Left ventricle myocardium inferior (tissue), 1 donor: ENCODE data around the gene TMEM151B. TPM values are rescaled to one million over a fixed set of nuclear protein-coding genes. Genes with fewer than 3 reads are reported as not detected.

Experiments
- DNase-seq: peaks from one replicate; pipeline ENCODE4 v3.0.0-alpha.2; 2020
- H3K27ac ChIP-seq: fragments of 200-600 bp; replicated peaks from 2 replicates; pipeline ENCODE4 v1.8.0; 2021
- H3K27me3 ChIP-seq: fragments of 200-600 bp; 2 replicates; pipeline ENCODE4 v1.8.0; 2021; ENCODE audit warnings: low read depth
- H3K36me3 ChIP-seq: fragments of 200-600 bp; 2 replicates; pipeline ENCODE4 v1.8.0; 2021
- H3K4me1 ChIP-seq: fragments of 200-600 bp; 2 replicates; pipeline ENCODE4 v1.8.0; 2021
- H3K4me3 ChIP-seq: fragments of 200-600 bp; 2 replicates; pipeline ENCODE4 v1.8.0; 2021; ENCODE audit warnings: mild to moderate bottlenecking, moderate library complexity
- H3K9me3 ChIP-seq: fragments of 200-600 bp; replicated peaks from 2 replicates; pipeline ENCODE4 v1.8.0; 2021
- intact Hi-C: fragments of 100-400 bp; cut with micrococcal nuclease; formaldehyde crosslinking; loops from one replicate; pipeline ENCODE4 v1.11.0; 2022
- total RNA-seq: library from RNA; stranded (reverse); fragmentation: NEBNext Ultra II Directional; extraction: Animal tissue kit (Norgen Biotek cat#: 25700); gene quantifications from one replicate; pipeline ENCODE4 v1.2.1, GENCODE V29; 2021
- TF ChIP-seq, protein P1 (sequence below): fragments of 200-600 bp; IDR thresholded peaks from 2 replicates; pipeline ENCODE4 v1.8.0; 2021; ENCODE audit warnings: antibody characterized with exemption, mild to moderate bottlenecking, borderline replicate concordance
- donor health status: DM: no; HTN: yes; CAD: no; lungs with severe emphysema.

TMEM151B gene
- total RNA-seq, 1 donor from 2014 or later, result not detected

DNA sequence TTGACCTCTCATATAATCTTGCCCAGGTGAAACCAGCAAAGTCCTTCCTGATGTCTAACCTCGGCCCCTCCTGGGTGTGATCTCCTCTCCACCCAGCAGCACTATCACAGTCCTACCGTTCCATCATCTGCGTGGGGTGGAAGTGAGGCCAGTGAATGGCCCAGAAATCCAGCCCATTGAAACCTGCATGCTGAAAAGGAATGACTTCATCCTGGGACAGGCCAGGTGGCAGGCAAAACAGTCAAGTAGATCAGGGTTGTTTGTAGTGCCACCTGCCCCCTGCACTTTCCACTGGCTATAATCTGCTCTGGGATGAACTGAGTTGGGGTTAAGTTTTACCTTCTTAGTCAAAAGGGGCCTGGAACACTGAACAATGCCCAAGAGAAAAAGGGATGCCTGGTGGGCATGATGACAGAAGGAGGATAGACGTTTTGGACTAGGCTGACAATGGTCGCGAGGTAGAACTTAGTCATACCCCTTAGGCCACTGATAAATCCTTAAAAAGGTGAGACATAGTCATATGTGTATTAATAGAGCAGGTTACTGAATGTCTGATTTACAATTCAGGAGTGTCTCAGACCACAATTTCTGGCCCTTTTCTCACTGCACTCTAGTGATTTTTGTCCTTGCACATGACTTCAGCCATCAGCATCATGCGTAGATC is 31.4 kb upstream of the TMEM151B start:
- Histone ChIP-seq H3K27me3 (no peaks in the 10 kb centered on the region), H3K4me3 (no peak overlapping the region), H3K9me3 (no peaks in the 10 kb centered on the region), H3K4me1 (peaks cover 46% of the 10 kb centered on the region), H3K27ac (peak overlapping the region; percentile 98), H3K36me3 (no peaks in the 10 kb centered on the region)
- TF ChIP-seq, protein P1, sequence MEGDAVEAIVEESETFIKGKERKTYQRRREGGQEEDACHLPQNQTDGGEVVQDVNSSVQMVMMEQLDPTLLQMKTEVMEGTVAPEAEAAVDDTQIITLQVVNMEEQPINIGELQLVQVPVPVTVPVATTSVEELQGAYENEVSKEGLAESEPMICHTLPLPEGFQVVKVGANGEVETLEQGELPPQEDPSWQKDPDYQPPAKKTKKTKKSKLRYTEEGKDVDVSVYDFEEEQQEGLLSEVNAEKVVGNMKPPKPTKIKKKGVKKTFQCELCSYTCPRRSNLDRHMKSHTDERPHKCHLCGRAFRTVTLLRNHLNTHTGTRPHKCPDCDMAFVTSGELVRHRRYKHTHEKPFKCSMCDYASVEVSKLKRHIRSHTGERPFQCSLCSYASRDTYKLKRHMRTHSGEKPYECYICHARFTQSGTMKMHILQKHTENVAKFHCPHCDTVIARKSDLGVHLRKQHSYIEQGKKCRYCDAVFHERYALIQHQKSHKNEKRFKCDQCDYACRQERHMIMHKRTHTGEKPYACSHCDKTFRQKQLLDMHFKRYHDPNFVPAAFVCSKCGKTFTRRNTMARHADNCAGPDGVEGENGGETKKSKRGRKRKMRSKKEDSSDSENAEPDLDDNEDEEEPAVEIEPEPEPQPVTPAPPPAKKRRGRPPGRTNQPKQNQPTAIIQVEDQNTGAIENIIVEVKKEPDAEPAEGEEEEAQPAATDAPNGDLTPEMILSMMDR, result no peak
- intact Hi-C loops, result loop anchor here (2.0 kb wide), 1 partner anchor 66 kb away; no protein-coding TSS in a partner anchor
- no peak for DNase-seq

DNA sequence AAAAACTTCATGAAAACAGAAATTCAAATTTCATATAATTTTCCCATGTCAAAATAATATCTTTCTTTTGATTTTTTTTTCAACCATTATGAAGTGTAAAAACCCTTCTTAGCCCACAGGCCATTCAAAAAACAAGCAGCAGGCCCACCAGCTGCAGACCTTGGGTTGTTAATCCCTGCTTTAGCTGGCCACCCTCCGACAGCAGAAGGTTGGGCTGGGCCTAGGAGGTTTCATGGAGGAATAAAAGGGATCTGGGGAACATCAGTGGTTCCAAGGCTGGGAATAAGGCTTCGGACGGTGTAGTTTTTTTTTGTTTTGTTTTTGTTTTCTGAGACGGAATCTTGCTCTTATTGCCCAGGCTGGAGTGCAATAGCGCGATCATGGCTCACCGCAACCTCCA is 26.9 kb upstream of the TMEM151B start:
- intact Hi-C loops, result no loop called here
- TF ChIP-seq, protein P1, result no peak
- Histone ChIP-seq H3K36me3 (peaks cover 4% of the 10 kb centered on the region), H3K27me3 (no peaks in the 10 kb centered on the region), H3K4me1 (peaks cover 33% of the 10 kb centered on the region), H3K27ac (no peak overlapping the region), H3K4me3 (no peak overlapping the region), H3K9me3 (no peaks in the 10 kb centered on the region)
- DNase-seq, result no peak

DNA sequence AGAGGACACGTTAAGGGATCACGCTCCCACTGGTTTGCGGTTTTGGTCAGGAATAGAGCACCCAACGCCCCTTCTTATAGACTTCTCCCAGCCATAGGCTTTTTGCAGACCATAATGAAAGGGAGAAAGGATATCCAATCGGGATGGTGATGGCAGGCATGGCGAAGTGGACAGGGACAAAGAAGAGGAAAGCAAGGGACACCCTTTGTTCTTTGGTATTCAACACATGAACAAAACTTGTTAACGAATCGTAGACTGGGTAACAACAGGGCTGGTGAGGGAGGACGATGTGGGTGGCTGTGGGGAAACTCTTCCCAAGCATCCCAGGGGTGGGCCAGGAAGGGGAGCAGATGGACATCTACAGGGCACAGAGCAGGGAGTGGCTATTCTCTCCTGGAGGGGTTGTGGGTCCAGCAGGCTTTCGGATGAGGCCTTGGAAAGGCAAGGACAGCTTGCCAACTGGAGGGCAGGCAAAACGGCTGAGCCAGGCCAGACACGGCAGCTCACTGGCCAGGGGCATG is 24.8 kb upstream of the TMEM151B start:
- H3K9me3 ChIP-seq, result no peaks in the 10 kb centered on the region

DNA sequence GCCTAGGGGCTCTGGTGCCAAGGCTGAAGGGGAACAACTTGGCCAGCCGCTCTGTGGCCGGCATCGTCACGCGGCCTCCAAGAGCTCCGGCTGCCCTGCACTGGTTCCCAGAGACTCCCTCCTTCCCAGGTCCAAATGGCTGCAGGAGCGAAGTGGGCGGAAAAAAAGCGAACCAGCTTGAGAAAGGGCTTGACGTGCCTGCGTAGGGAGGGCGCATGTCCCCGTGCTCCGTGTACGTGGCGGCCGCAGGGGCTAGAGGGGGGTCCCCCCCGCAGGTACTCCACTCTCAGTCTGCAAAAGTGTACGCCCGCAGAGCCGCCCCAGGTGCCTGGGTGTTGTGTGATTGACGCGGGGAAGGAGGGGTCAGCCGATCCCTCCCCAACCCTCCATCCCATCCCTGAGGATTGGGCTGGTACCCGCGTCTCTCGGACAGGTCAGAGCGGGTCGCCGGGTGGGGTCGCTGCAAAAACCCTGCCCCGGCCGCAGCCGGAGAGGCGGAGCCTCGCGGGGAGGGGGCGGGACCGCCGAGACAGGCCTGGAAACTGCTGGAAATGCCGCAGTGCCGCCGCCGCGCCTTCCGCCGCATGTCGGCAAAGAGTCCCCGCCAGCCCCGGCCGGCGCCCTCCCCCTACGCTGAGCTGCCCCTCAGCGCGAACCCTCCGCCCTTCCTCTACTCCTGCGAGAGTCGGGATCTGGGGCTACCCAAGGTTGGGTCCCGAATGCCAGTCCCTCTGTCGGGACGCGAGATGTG is 24.2 kb upstream of the TMEM151B start:
- Histone ChIP-seq H3K36me3 (peaks cover 32% of the 10 kb centered on the region), H3K4me3 (peak overlapping the region; percentile 96), H3K27me3 (no peaks in the 10 kb centered on the region), H3K9me3 (no peaks in the 10 kb centered on the region), H3K27ac (peak overlapping the region; percentile 99), H3K4me1 (peaks cover 56% of the 10 kb centered on the region)
- TF ChIP-seq, protein P1, result peak; percentile 46
- DNase-seq, result peak; percentile 95
- intact Hi-C loops, result no loop called here

More for the DNA sequence above, 24.8 kb upstream of the TMEM151B start:
- Histone ChIP-seq H3K27me3 (no peaks in the 10 kb centered on the region), H3K4me3 (peak overlapping the region; percentile 96), H3K27ac (peak overlapping the region; percentile 99), H3K4me1 (peaks cover 50% of the 10 kb centered on the region), H3K36me3 (peaks cover 25% of the 10 kb centered on the region)
- TF ChIP-seq, protein P1, result no peak
- intact Hi-C loops, result no loop called here
- no peak for DNase-seq

DNA sequence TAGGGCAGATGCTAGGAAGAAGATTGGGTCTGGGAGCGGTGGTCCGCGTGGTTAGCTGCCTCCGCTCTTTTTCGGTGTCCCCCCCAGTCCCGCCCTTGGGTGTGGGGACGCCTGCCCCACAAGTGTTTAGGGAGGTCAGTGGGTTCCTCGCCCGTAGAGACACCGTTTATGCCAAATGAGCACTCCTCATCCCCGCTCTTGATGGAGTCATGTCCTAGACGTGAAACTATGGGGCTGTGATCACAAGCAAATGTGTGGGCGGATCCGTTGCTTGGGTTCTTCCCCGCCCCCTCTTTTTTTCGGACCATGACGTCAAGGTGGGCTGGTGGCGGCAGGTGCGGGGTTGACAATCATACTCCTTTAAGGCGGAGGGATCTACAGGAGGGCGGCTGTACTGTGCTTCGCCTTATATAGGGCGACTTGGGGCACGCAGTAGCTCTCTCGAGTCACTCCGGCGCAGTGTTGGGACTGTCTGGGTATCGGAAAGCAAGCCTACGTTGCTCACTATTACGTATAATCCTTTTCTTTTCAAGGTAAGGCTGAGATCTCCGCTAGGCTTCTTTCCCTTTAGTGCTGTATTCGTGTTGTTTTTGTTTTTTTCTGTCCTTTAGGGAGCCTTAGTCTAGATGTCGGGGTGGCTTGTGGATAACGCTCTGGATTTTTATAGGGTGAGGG is 23.4 kb upstream of the TMEM151B start, which contains the start of gene HSP90AB1:
Gene HSP90AB1 (plus strand): TSS at position 439 of the 675 bp plus-strand sequence. CDS start 1,529 bp downstream, outside the sequence.
- intact Hi-C loops, result no loop called here
- peak within 1 kb of the TSS; percentile 96 for H3K4me3 ChIP-seq
- TF ChIP-seq, protein P1, result no peak
- peak within 1 kb of the TSS; percentile 99 for H3K27ac ChIP-seq
- peaks cover 63% of the 10 kb centered on the region for H3K4me1 ChIP-seq
- H3K9me3 ChIP-seq, result no peaks in the 10 kb centered on the region
- DNase-seq, result peak; percentile 94
- no peaks in the 10 kb centered on the region for H3K27me3 ChIP-seq
- peaks cover 39% of the 10 kb centered on the region for H3K36me3 ChIP-seq
